GM15510 (cell line): Measurements from ENCODE around the gene RNU2-63P.

Source experiments
- POLR2A ChIP-seq: IDR thresholded peaks from 3 replicates; pipeline ENCODE4 v1.6.1; 2011; ENCODE audit warnings: borderline replicate concordance; ENCODE audit not compliant: insufficient read length; ENCODE audit errors: extremely low read depth

The RNU2-63P gene

DNA sequence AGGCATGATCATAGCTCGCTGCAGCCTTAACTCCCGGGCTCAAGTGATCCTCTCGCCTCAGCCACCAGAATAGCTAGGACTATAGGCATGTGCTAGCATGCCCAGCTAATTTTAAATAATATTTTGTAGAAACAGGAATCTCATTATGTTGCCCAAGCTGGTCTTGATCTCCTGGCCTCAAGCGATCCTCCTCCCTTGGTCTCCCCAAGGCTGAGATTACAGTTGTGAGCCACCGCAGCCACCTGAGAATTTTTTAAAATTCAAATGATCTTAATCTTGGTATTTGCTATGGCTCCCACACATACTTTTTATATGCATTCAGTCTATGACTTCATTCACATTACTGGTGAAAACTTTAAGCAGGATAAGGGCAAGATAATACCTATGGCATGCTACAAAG is 26.1 kb upstream of the RNU2-63P start:
- TF ChIP-seq POLR2A = no peak

DNA sequence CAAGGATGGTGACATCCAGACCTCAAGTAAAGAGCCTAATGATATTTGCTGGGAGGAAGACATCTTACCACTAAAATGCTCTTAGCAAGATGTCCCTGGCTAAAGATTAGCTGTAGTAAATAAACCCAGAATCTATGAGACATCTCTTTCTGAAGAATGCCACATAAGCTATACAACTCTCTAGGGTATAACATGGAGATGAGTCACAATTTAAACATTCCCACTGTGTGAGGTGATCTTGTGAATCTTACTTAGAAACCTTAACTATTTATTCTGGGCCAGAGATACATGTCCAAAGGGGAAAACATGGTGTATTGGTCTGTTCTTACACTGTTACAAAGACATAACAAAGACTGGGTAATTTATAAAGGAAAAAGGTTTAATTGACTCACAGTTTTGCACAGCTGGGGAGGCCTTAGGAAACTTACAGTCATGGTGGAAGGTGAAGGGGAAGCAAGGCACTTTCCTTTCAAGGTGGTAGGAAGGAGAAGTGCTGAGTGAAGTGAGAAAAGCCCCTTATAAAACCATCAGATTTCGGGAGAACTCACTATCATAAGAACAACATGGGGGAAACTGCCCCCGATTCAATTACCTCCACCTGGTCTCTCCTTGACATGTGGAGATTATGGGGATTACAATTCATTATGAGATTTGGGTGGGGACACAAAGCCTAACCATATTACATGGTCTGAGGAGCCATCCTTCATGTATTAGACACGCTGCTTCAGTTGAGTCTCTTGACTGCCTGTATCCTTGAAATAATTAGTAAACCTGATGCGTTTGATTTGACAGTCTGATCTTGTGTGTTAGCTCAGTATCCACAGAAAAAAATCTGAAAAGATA is 22.1 kb upstream of the RNU2-63P start:
- TF ChIP-seq POLR2A = no peak

DNA sequence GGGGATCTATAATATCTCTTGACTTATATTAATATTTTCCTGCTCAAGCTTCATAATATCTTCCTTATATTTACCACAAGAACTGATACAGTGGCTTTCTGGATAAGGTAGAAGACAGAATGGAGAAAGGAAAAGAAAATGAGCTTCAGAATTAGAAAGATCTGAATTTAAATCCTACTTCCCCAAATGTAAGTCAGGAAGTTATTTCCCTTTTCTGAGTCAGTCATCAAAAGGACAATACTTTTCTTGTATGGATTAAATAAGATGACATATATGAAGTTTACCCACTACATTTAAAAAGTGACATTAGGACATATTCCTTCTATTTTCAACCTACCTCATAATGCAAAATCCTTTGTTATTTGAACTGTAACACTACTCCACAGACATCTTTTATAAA is 20.3 kb upstream of the RNU2-63P start:
- TF ChIP-seq POLR2A = no peak

DNA sequence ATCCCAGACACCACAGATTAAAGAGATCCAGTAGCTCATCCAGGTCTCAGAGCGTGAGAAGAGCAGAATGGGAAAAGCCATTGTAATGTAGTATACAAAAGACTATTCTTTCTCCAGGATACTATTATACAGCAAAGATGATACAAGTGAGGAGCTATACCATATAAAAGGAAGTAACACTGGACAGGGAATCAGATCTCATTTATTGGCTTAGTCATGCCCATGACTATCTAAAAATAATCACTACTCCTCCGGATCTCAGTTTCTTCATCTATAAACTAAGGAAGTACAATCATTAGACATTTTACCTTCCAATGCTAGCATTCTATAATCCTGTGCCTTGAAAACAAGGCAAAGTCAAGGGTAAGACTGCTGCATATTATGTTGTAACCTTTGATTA is 19.8 kb upstream of the RNU2-63P start:
- no peak for TF ChIP-seq POLR2A

DNA sequence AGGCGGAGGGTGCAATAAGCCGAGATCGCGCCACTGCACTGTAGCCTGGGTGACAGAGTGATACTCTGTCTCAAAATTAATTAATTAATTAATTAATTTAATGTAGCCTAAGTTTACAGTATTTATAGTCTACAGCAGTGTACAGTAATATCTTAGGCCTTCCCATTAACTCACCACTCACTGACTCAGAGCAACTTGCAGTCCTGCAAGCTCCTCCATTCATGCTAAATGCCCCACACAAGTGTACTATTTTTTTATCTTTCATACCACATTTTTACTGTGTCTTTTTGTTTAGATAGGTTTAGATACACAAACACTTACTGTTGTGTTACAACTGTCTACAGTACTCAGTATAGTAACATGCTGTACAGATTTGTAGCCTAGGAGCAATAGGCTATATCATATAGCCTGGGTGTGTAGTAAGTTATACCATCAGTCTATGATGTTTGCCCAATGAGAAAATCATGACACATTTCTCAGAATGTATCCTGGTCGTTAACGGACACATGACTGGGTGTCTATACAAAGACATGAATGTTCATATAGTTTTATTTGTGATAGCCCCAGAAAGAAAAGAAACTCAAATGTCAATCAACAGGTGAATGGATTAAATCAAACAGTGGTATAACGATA is 15.8 kb upstream of the RNU2-63P start:
- no peak for TF ChIP-seq POLR2A

DNA sequence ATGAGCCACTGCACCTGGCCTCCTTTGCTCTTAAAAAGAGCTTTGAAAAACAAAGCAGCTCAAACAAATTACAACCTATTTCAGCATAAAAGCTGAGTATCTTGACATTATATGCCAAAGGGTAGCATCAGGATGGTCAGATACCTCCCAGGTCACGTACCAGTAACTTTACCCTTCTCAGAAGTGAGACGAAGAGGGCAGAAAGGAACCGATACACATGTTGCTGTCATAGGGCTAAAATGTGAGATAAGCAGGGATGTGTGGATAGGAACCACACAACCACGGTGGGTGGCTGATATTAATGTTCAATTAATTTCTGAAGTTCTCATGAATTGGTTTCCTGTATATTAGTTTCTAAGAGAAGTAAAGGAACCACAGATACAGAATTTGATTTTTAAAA is 12.6 kb upstream of the RNU2-63P start:
- TF ChIP-seq POLR2A = no peak

DNA sequence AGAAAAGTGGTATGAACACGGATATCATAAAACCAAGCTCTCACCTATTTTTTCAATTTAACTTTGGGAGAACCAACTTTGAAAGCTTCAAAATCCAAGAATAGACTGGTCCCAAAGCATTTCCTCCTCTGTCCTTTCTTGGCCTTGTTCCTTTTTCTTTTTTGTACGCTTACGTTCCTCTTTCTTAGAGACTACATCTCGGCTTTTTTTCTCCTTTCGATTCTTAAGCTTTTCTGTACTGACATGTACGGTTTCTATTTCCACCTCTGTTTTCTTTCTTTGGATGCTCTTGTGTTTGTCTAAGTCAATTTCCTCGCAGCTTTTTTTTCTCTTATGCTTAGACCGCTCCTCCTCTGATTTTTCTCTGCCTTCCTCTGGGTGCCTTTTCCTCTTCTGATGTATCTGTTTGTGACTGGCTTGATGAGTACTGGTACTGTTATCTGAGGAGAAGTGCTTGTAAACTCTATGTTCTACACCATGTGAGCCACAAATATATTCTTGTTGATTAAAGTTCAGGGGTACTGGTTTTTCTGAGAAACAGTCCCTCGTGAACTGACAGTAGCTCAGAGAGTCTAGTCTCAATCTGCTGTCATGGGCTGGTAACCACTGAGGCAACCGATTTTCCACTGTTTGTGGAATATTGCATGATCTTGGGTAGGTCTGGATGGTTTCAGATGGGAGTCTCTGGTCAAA is 11.5 kb upstream of the RNU2-63P start:
- TF ChIP-seq POLR2A = no peak

DNA sequence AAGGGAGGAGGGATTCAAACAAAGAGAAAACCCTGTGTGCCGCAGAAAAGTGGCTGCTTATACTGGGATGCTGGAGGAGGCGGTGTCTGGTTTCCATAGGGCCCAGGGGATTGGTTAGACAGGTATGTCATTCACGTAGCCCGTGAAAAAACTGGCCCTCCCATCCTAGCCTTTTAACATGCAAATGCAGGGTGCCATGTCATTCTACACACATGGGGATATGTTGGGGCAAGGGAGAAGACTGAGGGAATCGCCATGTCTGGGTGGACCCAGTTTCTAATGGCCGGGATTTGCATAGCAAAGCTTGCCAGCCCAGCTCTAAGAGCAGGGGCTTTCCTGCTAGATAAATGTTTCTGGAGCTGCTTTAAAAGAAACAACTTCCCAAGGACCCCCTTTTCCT is 8.2 kb upstream of the RNU2-63P start:
- no peak for TF ChIP-seq POLR2A

DNA sequence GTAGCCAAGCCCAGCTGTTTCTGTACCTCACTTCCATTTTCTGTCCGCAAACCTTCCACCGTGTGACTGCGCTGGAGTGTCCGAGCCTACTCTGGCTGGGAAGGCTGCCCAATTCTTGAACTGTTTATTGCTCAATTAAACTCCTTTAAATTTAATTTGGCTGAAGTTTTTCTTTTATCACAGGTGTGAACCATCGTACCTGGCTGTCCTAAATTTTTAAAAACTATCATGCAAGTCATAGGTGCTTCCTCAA is 6.2 kb upstream of the RNU2-63P start:
- no peak for TF ChIP-seq POLR2A

DNA sequence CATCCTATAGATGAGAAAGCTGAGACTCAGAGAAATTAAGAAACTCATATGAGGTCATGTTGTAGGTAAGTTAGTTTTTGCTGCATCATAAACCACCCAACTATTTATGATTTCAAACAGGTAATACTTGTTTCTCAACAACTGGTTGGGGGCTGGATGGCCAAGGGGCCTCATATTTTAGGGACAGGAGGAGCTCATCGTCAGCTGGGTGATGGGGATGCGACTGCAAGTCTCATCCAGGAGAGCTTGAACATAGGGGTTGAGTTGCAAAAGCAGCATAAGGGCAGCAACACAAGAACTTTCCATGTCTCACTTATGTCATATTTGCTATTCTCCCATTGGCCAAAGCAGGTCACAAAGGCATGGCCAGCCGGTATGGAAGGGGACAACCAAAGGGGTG is 3.6 kb upstream of the RNU2-63P start:
- TF ChIP-seq POLR2A = no peak

DNA sequence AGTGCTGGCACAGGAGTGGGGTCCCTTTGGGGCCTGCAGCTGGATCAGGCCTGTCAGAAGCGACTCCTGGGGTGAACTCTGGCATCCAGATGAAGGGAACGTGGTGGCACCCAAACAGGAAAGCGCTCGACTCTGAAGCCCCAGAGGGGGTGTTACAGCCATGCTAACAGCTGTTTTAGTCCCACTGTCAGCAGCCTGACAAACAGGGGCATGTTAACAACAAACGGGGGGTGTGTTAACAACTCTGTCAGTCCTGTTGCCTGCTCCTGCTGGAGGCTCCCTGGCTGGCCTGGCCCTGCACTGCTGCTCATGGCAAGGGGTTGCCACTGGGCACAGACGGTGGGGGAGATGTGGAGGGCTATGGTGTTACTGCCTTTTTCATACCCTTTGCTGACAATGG is 2.6 kb upstream of the RNU2-63P start:
- TF ChIP-seq POLR2A = no peak

DNA sequence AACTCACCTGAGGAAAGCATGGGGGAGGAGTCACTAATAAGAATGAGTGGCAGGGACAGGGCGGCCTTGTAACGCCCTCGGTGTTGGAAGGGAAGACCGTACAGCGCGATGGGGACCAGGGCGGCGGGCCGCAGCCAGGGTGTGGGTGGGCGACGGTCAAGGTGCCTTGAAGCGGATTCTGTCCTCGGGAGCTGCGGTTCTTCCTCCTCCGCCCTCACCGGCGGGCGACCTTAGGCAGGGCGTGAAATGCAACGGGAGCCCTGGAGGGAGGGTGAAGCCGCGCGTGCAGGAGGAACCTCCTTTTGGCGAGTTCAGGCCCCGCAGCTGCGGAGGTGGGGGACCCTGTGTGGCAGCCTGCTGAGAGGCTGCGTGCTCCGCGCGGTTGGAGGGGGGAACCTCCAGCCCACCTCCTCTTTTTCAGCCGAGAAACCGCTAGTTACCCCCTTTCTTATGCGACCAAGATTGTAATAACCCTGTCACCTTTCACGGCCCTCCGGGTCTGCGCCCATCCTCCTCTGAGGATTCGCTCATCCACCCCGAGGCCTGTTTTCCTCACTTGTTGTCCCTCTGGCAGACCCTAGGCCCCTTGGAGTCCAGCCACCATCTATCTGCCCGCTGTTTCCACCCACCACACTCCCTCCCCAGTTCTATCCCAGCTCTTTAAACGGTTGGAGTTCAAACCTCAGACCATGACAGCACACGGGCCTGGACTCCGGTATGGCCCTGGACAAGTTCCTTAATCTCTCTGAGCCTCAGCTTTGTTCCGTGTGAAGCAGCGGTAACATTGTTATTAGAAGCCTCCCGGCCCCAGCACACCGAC is 823 bp upstream of the RNU2-63P start:
- no peak for TF ChIP-seq POLR2A

DNA sequence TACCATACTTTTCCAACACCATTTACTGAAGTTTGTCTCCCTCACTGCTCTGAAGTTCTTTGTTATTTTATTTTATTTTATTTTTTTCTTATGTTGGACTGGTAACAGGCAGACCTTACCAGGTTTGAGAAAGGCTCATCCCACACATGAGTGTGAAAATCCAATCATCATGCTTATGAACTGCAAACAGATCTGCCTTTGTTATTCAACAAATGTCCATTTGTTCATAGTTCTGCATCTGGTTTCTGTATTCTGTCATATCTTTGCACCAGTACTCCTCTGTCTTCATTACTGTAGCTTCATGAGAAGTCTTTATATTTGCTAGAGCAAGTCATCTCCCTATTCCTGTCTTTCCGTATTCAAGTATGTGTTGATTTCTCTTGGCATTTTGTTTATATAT is 5.3 kb downstream of the RNU2-63P start:
- no peak for TF ChIP-seq POLR2A

DNA sequence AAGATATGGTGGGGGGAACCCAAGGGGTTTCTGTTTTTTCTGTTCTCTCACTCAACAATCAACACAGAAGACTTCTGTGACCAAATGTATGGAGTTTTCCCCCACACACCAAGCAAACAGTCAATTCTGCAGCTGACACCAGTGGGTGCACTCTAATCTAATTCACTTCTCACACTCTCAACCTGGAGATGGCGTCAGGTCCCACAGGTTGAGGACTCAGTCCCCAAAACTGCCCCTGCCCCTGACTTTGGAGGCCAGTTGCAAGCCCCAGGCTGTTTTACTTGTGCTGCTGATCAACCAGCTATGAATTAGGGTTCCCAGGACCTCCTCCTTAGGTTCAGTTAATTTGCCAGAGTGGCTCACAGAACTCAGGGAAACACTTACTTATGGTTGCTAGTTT is 6.2 kb downstream of the RNU2-63P start:
- no peak for TF ChIP-seq POLR2A

DNA sequence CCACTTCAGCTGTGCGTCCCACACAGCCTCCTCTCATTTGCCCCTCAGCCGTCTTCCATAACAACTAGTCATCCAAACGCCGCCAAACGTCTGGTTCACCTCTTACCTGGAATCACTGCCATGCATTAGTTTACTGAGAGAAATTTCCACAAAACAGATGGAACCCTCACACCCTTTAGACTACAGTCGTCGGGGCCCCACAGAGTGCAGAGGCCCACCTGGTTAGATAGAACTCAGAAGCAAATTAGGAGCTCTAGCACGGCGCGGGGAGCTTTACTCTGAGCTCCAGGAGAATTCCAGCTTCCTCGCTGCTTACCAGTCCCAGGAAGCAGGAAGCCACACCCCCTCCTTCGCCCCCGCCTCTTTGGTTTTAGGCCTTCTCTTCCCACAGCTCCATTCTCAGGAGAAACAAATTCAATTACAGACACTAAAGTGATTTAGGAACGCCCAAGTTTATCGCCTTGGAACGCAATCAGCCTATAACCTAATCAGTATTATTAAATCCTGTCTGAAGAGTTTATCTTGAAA is 9.4 kb downstream of the RNU2-63P start:
- no peak for TF ChIP-seq POLR2A
